Aorta (tissue), 5 donors: ENCODE data around the gene PARD3. TPM values are rescaled to one million over a fixed set of nuclear protein-coding genes. Genes with fewer than 3 reads are reported as not detected.

Experiments used
- ATAC-seq: fragments of 200-7000 bp; cut with Tn5 transposase; one replicate; pipeline ENCODE4 v1.9.1; 2022; ENCODE audit warnings: moderate library complexity; ENCODE audit not compliant: low FRiP score
- DNase-seq, 2 donors: peaks; one replicate each; pipeline ENCODE4 v3.0.0-alpha.2; 2020
- H3K27ac ChIP-seq, 2 donors: one replicate each; pipeline ENCODE4 v1.5.1; 2013; ENCODE audit warnings: low read length in 2 of 2, mild to moderate bottlenecking in 2 of 2, moderate library complexity in 2 of 2, control low read depth in 1 of 2, inconsistent platforms in 1 of 2, low read depth in 1 of 2
- H3K27me3 ChIP-seq, 2 donors: one replicate each; pipeline ENCODE4 v1.6.1; 2013; ENCODE audit warnings: control low read depth in 1 of 2, low read length in 1 of 2, mild to moderate bottlenecking in 1 of 2, moderate library complexity in 1 of 2; ENCODE audit not compliant: insufficient read depth in 2 of 2, control insufficient read depth in 1 of 2
- H3K36me3 ChIP-seq, 2 donors: one replicate each; pipeline ENCODE4 v1.6.1; 2013; ENCODE audit warnings: control low read depth in 1 of 2, low read length in 1 of 2, mild to moderate bottlenecking in 1 of 2; ENCODE audit not compliant: insufficient read depth in 2 of 2, control insufficient read depth in 1 of 2
- H3K4me1 ChIP-seq, 2 donors: one replicate each; pipeline ENCODE4 v1.6.1; 2013; ENCODE audit warnings: low read length in 2 of 2, control low read depth in 1 of 2, mild to moderate bottlenecking in 1 of 2, moderate library complexity in 1 of 2; ENCODE audit not compliant: insufficient read depth in 2 of 2, control insufficient read depth in 1 of 2
- H3K4me3 ChIP-seq, 2 donors: one replicate each; pipeline ENCODE4 v1.5.1; 2013; ENCODE audit warnings: low read length in 2 of 2, control low read depth in 1 of 2, mild to moderate bottlenecking in 1 of 2
- H3K9me3 ChIP-seq: one replicate; pipeline ENCODE4 v1.6.1; 2013; ENCODE audit warnings: mild to moderate bottlenecking, low read length; ENCODE audit not compliant: control insufficient read depth
- WGBS, 2 donors: extraction: QIAGEN DNeasy Blood & Tissue Kit; methylation state at CpG; one replicate each; pipeline ENCODE4 v1.1.7; 2013; 5-methylcytosine and 5-hydroxymethylcytosine counted together
- intact Hi-C, 2 donors: fragments of 100-400 bp; cut with DNase I; formaldehyde crosslinking; loops; one replicate each; pipeline versions ENCODE4 v1.14.2 to v1.15.0; 2022
- polyA plus RNA-seq, 2 donors: library from polyadenylated mRNA; stranded (reverse); fragments of 200-250 nt; gene quantifications; one replicate each; pipeline ENCODE4 v1.2.3, GENCODE V29; 2013
- total RNA-seq, 2 donors: library from RNA; stranded (reverse); fragmentation: NEBNext Ultra II Directional; extraction: Animal tissue kit (Norgen Biotek cat#: 25700); gene quantifications; one replicate each; pipeline ENCODE4 v1.2.1, GENCODE V29; 2021
- donor health status: healthy with polysubstance abuse.
- donor health status: Bipolar disorder and iron deficiency.
- donor health status: DM: no; HTN: no; CAD: no.
- donor health status: DM: no; HTN: no; CAD: no.
- donor health status: DM: yes; HTN: yes; CAD: no.

Gene PARD3
- total and polyA plus RNA-seq, 4 donors: 6.4 to 33.0 (median 28.7) TPM

DNA sequence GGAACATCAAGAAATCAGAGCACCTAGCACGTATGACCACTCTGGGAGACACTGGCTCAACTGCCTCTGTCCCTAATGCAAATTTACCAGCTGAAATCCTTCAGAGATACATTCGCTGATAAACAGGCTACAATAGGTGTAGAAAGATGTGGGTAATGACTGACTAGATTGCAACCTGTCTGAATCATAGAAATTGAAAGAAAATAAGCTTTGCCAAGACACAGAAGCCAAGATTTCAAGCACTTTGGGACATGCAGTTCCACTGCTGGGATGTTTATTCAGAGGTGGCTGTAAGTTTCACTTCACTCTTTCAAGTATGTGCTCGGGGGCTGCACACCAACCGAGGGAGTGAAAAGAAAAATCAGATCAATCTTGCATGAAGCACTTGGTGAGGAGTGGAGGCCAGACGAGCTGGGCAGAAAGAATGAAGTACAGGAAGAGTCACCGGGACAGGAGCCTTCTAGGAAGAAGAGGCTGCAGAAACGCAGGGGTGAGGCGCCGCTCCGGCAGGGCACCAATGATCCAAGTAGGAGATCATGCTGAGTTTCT lies 276.7 kb downstream of the PARD3 start:
- H3K4me1 ChIP-seq: peaks cover 0 to 4% of the 10 kb centered on the region in 2 donors
- no peak for ATAC-seq
- H3K4me3 ChIP-seq: no peak overlapping the region
- H3K9me3 ChIP-seq: no peaks in the 10 kb centered on the region
- intact Hi-C loops: no loop called here
- no peak for DNase-seq
- 66 to 67% methylated on average over 10 of the region's 10 CpGs for WGBS, 2 donors
- no peaks in the 10 kb centered on the region for H3K36me3 ChIP-seq
- no peak overlapping the region for H3K27ac ChIP-seq
- no peaks in the 10 kb centered on the region for H3K27me3 ChIP-seq

DNA sequence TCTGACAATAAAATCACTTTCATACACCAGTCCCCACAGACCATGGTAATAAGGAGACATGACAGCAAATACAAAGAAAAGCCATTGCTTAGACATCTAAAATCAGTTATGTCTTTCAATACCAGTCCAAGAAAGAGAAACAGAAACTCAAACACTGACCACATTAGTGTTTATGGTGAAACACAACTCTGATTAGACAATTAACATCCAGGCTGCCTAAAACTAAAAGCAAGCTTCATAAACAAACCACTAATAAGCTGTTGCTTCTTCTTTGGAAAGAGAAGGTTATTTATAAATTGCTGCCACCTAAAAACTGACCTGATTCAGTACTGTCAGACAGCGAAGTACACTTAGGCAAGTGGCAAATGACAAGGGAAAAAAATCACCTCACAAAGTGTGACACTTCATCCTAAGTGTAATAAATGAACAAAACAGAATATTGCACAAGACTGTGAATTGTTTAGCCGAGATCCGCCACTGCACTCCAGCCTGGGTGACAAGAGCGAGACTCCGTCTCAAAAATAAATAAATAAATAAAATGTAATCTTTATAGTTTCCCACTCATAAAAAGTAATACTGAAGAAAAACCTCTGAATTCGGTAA lies 277.4 kb downstream of the PARD3 start:
- no peak for ATAC-seq
- H3K27ac ChIP-seq: no peak overlapping the region
- intact Hi-C loops: no loop called here

DNA sequence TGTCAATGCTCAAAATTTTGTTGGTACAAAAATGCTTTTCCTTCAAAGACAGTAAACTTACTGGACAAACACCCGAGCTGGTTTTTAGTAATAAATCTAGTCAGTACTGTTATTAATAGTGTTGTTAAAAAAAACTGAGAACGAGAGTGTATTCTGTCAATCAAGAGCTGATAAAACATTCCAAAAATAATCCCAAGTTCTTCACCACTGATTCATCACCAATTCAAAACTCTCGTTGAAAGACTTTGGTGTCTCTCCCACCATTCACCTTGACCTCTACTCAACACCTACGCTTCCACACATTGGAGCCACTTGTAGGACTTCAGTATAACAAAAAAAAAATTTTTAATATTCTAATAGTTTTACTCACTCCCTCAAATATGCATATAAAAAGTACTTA lies 279.2 kb downstream of the PARD3 start:
- DNase-seq: no peak
- no peaks in the 10 kb centered on the region for H3K36me3 ChIP-seq
- intact Hi-C loops: no loop called here
- H3K27ac ChIP-seq: no peak overlapping the region
- peaks cover 0 to 4% of the 10 kb centered on the region in 2 donors for H3K4me1 ChIP-seq
- ATAC-seq: no peak
- H3K27me3 ChIP-seq: no peaks in the 10 kb centered on the region
- no peaks in the 10 kb centered on the region for H3K9me3 ChIP-seq
- no peak overlapping the region for H3K4me3 ChIP-seq
- 47 to 53% methylated on average over 4 of the region's 4 CpGs for WGBS, 2 donors

More for the DNA sequence above, 277.4 kb downstream of the PARD3 start:
- Histone ChIP-seq H3K9me3 (no peaks in the 10 kb centered on the region), H3K27me3 (no peaks in the 10 kb centered on the region), H3K36me3 (no peaks in the 10 kb centered on the region), H3K4me3 (no peak overlapping the region), H3K4me1 (peaks cover 0 to 4% of the 10 kb centered on the region in 2 donors)
- no peak for DNase-seq
- 94 to 95% methylated on average over 6 of the region's 6 CpGs for whole genome bisulfite sequencing, 2 donors

DNA sequence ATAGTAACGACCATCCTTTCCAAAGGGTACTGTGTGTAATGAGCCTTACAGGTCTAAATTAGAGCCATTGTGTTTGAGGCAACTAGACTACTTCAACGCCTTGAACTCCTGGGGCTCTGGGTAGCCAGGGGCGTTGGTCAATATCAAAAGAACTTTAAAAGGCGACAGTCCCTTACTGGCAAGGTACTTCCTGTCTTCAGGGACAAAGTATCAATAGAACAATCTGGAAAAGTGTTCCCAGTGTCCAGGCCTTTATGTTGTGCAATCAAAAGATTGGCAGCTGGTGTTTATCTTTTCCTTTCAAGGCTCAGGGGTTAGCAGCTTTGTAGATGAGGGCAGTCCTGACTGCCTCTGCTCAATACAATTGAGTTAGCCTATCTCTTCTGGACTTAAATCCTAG lies 284.3 kb downstream of the PARD3 start:
- no peaks in the 10 kb centered on the region for H3K36me3 ChIP-seq
- DNase-seq (no peak), ATAC-seq (no peak)
- no peak overlapping the region for H3K4me3 ChIP-seq
- peaks cover 0 to 5% of the 10 kb centered on the region in 2 donors for H3K4me1 ChIP-seq
- no peak overlapping the region for H3K27ac ChIP-seq
- 96 to 98% methylated on average over 4 of the region's 4 CpGs for WGBS, 2 donors
- no peaks in the 10 kb centered on the region for H3K27me3 ChIP-seq
- intact Hi-C loops: no loop called here
- no peaks in the 10 kb centered on the region for H3K9me3 ChIP-seq

DNA sequence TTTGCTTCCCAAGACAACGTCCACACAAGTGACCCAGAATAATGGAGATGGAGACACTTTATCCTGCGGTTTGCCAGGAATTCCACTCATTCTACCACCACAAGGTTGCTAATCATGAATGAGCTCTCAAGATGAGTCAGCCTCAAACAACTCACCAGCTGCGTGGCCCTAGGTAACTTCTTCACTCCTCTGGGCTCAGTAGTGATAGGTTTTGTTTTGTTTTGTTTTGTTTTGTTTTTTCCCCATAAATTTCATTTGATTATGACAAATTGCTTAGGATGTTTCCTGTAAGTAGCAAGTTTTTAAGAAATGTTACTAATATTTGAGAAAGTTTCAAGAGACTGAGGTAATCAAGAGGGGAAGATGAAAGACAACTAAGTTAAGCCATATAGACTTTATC lies 286.8 kb downstream of the PARD3 start:
- ATAC-seq (no peak), DNase-seq (no peak)
- WGBS, 2 donors: 48 to 49% methylated on average over 3 of the region's 3 CpGs
- Histone ChIP-seq H3K27ac (no peak overlapping the region), H3K4me1 (peaks cover 0 to 5% of the 10 kb centered on the region in 2 donors), H3K27me3 (no peaks in the 10 kb centered on the region), H3K4me3 (no peak overlapping the region), H3K9me3 (no peaks in the 10 kb centered on the region), H3K36me3 (no peaks in the 10 kb centered on the region)
- intact Hi-C loops: loop anchor here in 1 of 2 donors (10.0 kb wide), 1 partner anchor 106 kb away; no protein-coding TSS in a partner anchor

DNA sequence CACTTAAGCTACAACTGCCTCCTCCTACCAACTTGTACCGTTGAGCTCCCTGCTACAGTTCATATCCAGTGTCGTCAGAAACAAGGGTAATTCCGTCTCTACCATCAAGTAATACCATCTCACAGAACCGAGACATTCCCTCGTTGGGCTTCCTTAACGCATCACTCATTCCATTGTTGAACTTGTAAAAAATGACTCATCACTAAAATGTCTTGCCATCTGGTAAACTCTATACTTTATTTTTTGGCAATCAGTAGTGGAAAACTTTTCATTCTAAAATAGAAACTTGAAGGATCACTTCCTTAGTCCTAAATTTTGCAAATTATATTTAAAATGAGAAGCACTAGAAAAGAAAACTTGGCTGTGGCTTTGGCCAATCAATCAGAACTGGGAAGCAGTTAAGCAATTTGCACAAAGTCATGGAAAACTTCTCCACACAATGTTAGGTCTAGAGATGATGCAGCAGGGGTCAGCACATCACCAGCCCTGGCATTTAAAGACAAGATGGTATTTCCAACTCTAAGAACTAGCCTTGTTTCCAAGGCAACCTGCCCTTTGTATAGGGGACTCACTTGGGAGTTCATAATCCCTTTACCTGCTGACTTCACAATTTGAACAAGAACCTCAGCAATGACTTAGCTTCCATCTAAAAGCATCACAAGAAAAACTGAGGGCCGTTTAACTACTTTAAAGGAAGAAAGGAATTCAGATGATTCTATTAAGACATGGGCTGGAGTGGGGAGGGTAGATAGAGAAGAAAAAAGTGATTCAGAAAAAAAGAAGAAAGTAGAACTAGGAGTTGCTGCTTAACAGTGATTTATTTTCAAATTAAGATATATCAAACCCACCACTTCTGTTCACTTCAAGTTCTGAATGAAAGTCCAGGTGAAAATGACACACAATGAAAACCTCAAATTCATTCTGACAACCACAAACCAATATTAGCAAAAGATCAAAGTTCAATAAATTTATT lies 288.1 kb downstream of the PARD3 start:
- H3K9me3 ChIP-seq: no peaks in the 10 kb centered on the region
- 9 to 16% methylated on average over 7 of the region's 7 CpGs for WGBS, 2 donors
- no peaks in the 10 kb centered on the region for H3K36me3 ChIP-seq
- no peak for DNase-seq
- H3K4me3 ChIP-seq: no peak overlapping the region
- peak overlapping the region; percentile 83 to 94 for H3K27ac ChIP-seq
- intact Hi-C loops: loop anchor here in 1 of 2 donors (10.0 kb wide), 1 partner anchor 108 kb away; no protein-coding TSS in a partner anchor
- ATAC-seq: peak; percentile 78
- no peaks in the 10 kb centered on the region for H3K27me3 ChIP-seq
- peaks cover 0 to 5% of the 10 kb centered on the region in 2 donors for H3K4me1 ChIP-seq

DNA sequence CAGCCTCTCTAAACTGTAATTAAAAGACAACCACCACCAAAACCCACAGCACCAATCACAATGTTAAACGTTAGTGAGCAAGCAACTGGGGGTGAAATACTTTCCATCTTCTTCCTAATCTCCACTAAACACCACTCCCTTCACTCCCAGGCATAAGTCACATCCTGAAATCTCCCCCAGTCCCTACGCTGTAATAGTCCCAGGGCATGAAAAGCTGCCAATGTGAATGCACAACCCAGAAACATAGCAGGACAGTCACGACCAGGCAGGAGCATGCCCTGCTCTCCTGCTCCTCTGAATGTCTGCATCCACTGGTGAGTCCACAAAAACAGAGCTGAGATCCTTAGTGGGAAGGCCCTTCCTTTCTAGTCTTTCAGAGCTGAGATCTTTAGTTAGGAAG lies 288.9 kb downstream of the PARD3 start:
- Histone ChIP-seq H3K4me1 (peaks cover 0 to 5% of the 10 kb centered on the region in 2 donors), H3K4me3 (no peak overlapping the region), H3K36me3 (no peaks in the 10 kb centered on the region), H3K27me3 (no peaks in the 10 kb centered on the region), H3K9me3 (no peaks in the 10 kb centered on the region), H3K27ac (peak overlapping the region; percentile 83 to 94)
- DNase-seq: no peak
- no peak for ATAC-seq
- WGBS, 2 donors: 53% methylated on average over 3 of the region's 3 CpGs
- intact Hi-C loops: loop anchor here in 1 of 2 donors (10.0 kb wide), 1 partner anchor 109 kb away; no protein-coding TSS in a partner anchor

DNA sequence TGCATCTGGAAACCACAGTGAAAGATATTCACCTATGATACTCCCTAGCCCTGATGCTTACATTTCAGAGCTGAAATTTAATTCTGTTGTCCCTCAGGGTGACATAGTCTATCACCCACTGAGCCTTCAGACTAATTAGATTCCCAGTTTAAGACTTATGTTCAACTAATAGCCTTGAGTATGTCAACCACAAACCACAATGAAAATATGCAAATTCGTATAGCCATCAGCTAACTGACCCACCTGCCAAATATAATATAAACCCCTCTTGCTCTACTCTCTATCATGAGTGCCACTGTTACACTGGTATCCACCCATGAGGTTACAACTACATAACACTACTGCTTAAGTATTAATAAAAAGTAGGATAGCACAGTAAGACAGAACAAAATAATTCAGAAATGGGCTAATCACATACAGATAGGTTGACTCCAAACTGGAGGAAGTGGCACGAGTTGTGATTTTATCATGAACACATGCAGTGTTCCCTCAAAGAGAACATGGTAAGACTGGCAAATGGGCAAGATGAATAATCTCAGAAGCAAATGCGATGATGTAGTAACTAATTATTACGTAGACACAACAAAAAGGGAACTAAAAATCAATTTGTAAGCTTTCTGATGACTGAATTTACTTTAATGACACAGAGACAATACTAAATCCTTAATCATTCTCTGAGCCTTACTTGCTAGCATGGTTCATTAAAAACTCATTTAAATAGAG lies 290.6 kb downstream of the PARD3 start:
- intact Hi-C loops: loop anchor here in 1 of 2 donors (10.0 kb wide), 1 partner anchor 110 kb away; no protein-coding TSS in a partner anchor
- Histone ChIP-seq H3K9me3 (no peaks in the 10 kb centered on the region), H3K27me3 (no peaks in the 10 kb centered on the region), H3K36me3 (no peaks in the 10 kb centered on the region), H3K4me1 (peaks cover 0 to 5% of the 10 kb centered on the region in 2 donors), H3K27ac (no peak overlapping the region), H3K4me3 (no peak overlapping the region)
- DNase-seq (no peak), ATAC-seq (no peak)
- 93 to 94% methylated on average over 4 of the region's 4 CpGs for WGBS, 2 donors
